ENCODE measurements around the gene USPL1.

DNA sequence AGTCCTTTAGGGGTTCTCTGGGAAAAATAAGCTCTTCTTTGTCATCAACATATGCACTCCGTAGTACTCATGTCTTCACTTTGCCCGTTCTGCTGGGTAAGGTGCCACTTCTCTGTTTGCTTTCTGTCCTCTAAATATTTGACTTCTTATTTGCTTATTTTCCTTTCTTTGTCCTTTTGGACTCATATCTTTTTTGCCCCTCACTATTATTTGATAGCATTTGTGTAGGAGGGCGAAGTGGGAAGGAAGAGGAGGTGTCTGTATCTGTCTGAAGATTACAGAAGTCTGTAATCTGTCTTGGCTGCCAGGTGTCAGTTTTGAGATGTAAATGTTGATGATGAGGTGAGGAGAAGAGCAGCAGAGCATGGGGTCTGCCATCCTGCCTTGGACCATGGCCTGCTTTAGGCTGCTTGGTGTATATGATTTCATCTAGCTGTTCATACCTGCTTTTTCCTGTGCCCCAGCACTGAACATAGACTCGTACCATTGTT lies 30.8 kb downstream of the USPL1 start:
- TF ChIP-seq, protein P1, sequence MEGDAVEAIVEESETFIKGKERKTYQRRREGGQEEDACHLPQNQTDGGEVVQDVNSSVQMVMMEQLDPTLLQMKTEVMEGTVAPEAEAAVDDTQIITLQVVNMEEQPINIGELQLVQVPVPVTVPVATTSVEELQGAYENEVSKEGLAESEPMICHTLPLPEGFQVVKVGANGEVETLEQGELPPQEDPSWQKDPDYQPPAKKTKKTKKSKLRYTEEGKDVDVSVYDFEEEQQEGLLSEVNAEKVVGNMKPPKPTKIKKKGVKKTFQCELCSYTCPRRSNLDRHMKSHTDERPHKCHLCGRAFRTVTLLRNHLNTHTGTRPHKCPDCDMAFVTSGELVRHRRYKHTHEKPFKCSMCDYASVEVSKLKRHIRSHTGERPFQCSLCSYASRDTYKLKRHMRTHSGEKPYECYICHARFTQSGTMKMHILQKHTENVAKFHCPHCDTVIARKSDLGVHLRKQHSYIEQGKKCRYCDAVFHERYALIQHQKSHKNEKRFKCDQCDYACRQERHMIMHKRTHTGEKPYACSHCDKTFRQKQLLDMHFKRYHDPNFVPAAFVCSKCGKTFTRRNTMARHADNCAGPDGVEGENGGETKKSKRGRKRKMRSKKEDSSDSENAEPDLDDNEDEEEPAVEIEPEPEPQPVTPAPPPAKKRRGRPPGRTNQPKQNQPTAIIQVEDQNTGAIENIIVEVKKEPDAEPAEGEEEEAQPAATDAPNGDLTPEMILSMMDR (IDR thresholded peaks at IDR 0.05): no peak
- no peak for TF ChIP-seq POLR2A (IDR thresholded peaks at IDR 0.05)

Data from tibial nerve (tissue), 3 donors.